Uterus (tissue), 4 donors: ENCODE results near the gene BLCAP. TPM values are rescaled to one million over a fixed set of nuclear protein-coding genes. Genes with fewer than 3 reads are reported as not detected.

Experiments used
- DNase-seq, 2 donors: peaks; one replicate each; pipeline ENCODE4 v3.0.0-alpha.2; 2019 to 2020
- H3K27ac ChIP-seq, 2 donors: fragments of 200-600 bp; sonication (generic); 1 replicate in 1 of 2; 2 replicates in 1 of 2; pipeline ENCODE4 v1.5.1; 2016 to 2018
- H3K27me3 ChIP-seq, 2 donors: fragments of 200-600 bp; sonication (generic); one replicate each; pipeline ENCODE4 v1.5.1; 2018 to 2019; ENCODE audit warnings: control low read depth in 1 of 2
- H3K36me3 ChIP-seq, 2 donors: fragments of 200-600 bp; sonication (generic); one replicate each; pipeline ENCODE4 v1.5.1; 2019; ENCODE audit warnings: control low read depth in 1 of 2
- H3K4me1 ChIP-seq, 2 donors: fragments of 200-600 bp; sonication (generic); one replicate each; pipeline ENCODE4 v1.5.1; 2018 to 2019; ENCODE audit warnings: control low read depth in 1 of 2
- H3K4me3 ChIP-seq, 2 donors: fragments of 200-600 bp; sonication (generic); 1 replicate in 1 of 2; 2 replicates in 1 of 2; pipeline ENCODE4 v1.5.1; 2018 to 2019; ENCODE audit warnings: mild to moderate bottlenecking in 1 of 2
- H3K9me3 ChIP-seq, 2 donors: fragments of 200-600 bp; sonication (generic); one replicate each; pipeline ENCODE4 v1.5.1; 2019; ENCODE audit warnings: control low read depth in 1 of 2
- POLR2A ChIP-seq, 2 donors: fragments of 450-650 bp; IDR thresholded peaks; one replicate each; pipeline ENCODE4 v1.6.1; 2016; ENCODE audit warnings: antibody characterized with exemption in 2 of 2, mild to moderate bottlenecking in 1 of 2, moderate library complexity in 1 of 2
- intact Hi-C: fragments of 100-400 bp; cut with DNase I; formaldehyde crosslinking; loops from one replicate; pipeline ENCODE4 v1.15.1; 2023; ENCODE audit warnings: low total_unique reads
- total RNA-seq, 4 donors: library from RNA; depleted of rRNA in 3 of 4; stranded (reverse); fragments of >200 nt in 3 of 4; gene quantifications; one replicate each; pipeline versions ENCODE4 v1.1.0 to v1.2.4, GENCODE V29; 2014 to 2023
- TF ChIP-seq, protein P1 (sequence below), 4 experiments: fragments of 200-600 bp in 2 of 4; fragments of 450-650 bp in 2 of 4; sonication (generic) in 2 of 4; IDR thresholded peaks; one replicate each; pipeline ENCODE4 v1.5.1; 2016 to 2019; ENCODE audit warnings: antibody characterized with exemption in 4 of 4, mild to moderate bottlenecking in 2 of 4, moderate library complexity in 1 of 4
- donor health status: DM: yes; HTN: yes; CAD: no.

The BLCAP gene
- total RNA-seq, 4 donors from 2014 or later: 16.4 to 62.9 (median 37.7) TPM

DNA sequence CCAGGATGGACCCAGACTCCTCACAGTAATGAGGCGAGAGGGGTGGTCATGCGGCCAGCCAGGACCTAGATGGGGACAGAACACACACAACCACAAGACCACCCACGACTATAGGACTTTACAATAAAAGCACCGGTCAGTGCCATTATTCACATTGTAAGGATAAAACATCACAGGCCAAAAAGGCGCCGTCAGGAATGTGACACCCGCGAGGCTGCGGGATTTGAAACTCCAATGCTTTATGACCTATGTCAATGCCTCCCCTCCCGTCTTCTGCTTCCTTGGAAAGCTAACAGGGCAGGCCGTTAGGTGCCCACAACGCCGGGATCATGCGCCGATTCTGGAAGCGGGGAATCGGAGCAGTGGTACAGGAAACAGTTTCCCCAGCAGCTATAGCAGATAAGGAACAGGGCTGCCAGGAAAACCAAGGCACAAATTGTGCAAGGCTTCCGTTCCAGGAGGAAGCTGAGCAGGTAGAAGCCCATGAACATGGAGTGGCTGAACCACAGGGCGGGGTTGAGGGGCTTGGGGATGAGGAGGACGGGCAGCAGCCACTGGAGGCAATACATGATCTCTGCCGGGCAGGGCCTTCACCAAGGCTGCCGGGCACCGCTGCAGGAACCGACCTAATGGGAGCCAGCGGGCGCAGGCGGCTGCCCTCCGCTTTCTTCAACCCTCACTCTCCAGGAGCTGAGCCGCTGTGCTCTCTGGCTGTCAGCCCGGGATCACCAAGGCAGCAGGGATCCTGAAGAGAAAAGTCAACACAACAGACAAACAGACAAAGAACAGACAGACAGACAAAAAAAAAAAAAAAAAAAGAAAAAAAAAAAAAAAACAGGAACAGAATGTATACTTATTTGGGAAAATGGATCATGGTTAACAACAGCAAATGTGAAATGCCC lies 8.8 kb downstream of the BLCAP start:
- intact Hi-C loops: no loop called here
- H3K36me3 ChIP-seq: no peaks in the 10 kb centered on the region
- TF ChIP-seq, protein P1, sequence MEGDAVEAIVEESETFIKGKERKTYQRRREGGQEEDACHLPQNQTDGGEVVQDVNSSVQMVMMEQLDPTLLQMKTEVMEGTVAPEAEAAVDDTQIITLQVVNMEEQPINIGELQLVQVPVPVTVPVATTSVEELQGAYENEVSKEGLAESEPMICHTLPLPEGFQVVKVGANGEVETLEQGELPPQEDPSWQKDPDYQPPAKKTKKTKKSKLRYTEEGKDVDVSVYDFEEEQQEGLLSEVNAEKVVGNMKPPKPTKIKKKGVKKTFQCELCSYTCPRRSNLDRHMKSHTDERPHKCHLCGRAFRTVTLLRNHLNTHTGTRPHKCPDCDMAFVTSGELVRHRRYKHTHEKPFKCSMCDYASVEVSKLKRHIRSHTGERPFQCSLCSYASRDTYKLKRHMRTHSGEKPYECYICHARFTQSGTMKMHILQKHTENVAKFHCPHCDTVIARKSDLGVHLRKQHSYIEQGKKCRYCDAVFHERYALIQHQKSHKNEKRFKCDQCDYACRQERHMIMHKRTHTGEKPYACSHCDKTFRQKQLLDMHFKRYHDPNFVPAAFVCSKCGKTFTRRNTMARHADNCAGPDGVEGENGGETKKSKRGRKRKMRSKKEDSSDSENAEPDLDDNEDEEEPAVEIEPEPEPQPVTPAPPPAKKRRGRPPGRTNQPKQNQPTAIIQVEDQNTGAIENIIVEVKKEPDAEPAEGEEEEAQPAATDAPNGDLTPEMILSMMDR (IDR thresholded peaks at IDR 0.05): no peak
- no peak for TF ChIP-seq POLR2A (IDR thresholded peaks at IDR 0.05)
- no peaks in the 10 kb centered on the region for H3K9me3 ChIP-seq
- H3K27ac ChIP-seq: peak overlapping the region in 1 of 2 donors; percentile 5
- no peaks in the 10 kb centered on the region for H3K4me1 ChIP-seq
- H3K4me3 ChIP-seq: no peak overlapping the region
- no peaks in the 10 kb centered on the region for H3K27me3 ChIP-seq
- DNase-seq: peak in 1 of 2 donors; percentile 36

DNA sequence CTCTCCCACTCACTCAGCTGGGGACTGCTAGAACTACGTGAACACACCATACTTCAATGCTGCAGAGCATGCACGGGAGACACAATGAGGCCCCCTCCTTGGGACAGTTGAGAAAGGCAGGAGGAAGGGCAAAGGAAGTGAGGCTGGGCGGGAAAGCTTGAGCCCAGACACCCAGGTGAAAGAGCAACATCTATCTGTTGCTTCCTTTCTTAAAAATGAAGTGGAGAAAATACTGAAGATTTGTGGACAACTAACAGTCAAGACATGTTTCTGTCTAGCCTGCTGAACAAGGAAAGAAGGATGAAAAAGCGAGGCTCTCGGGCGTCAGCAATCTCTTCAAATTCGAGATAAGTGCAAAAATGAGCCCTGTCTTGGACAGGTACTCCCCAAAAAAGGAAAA lies 9.6 kb downstream of the BLCAP start:
- intact Hi-C loops: no loop called here
- Histone ChIP-seq H3K27me3 (no peaks in the 10 kb centered on the region), H3K9me3 (no peaks in the 10 kb centered on the region), H3K27ac (no peak overlapping the region), H3K36me3 (no peaks in the 10 kb centered on the region), H3K4me3 (no peak overlapping the region), H3K4me1 (no peaks in the 10 kb centered on the region)
- TF ChIP-seq, protein P1 (IDR thresholded peaks at IDR 0.05): no peak
- no peak for TF ChIP-seq POLR2A (IDR thresholded peaks at IDR 0.05)
- DNase-seq: no peak

DNA sequence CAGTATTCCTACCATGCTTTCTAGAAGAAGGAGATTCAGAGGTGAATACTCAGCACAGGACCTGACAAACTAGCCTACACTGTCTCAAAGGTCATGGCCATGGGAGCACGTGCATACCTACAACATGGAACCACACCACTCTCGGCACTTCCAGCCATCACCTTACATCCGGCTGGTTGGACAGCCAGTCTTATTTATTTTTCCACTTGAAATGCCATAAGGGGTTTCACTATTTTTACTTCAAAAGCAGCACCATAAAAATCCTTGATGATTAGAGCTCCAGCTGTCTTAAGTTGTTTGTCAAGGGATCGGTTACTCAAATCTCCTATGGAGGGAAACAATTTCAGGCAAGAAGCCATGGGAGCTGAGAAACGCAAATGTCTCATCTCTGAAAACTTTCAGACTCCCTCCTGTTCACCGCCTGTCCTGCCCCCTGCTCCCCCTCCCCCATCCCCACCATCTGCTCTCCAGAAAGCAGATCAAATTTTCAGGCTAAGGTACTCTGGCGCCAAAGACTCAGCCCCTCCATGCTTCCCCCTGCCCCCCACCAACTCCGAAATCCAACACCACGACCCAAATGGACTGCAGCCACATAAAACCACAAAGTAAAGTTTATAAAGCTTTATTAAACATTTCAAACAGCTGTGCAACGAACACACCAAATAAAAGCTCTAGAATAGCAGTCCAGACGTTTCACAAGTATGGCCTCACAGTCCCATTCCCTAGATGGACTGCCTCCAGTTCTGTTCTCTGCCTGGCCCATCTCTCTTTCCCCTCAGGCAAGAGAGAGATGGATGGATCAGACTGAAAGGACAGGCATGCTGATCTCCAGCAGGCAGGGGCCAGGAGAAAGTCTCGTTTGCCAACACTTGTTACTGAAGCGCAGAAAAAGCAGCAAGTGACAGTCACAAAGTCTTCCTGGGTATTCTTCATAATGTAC lies 10.6 kb downstream of the BLCAP start:
- Histone ChIP-seq H3K27me3 (no peaks in the 10 kb centered on the region), H3K27ac (no peak overlapping the region), H3K4me1 (no peaks in the 10 kb centered on the region), H3K36me3 (no peaks in the 10 kb centered on the region), H3K4me3 (no peak overlapping the region), H3K9me3 (no peaks in the 10 kb centered on the region)
- intact Hi-C loops: no loop called here
- DNase-seq: no peak
- TF ChIP-seq, protein P1 (IDR thresholded peaks at IDR 0.05): no peak
- no peak for TF ChIP-seq POLR2A (IDR thresholded peaks at IDR 0.05)

DNA sequence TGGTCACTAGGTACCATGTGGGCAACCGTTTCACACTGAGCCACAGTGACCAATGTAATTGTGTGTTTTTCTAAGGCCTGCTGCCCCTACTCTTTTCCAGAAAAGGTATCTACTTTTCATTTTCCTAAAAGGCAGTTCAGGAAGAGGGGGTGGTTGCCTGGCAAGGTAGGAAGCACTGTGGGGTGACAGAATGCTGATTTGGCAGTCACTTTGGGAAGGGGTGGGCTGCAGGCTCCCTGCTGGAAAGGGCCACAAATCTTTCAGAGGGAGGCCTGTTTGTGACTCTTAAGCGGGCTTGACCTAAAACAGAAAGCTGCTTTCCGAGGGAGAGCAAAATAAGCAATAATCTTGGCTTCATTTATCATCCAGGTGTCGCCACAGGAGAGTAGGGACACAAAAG lies 11.8 kb downstream of the BLCAP start:
- no peaks in the 10 kb centered on the region for H3K27me3 ChIP-seq
- no peak for DNase-seq
- no peak overlapping the region for H3K27ac ChIP-seq
- no peaks in the 10 kb centered on the region for H3K36me3 ChIP-seq
- H3K4me3 ChIP-seq: no peak overlapping the region
- TF ChIP-seq POLR2A (IDR thresholded peaks at IDR 0.05): no peak
- TF ChIP-seq, protein P1 (IDR thresholded peaks at IDR 0.05): no peak
- no peaks in the 10 kb centered on the region for H3K4me1 ChIP-seq
- H3K9me3 ChIP-seq: no peaks in the 10 kb centered on the region
- intact Hi-C loops: no loop called here
